WTC11 (cell line): ENCODE results near the gene ROR2. TPM values are rescaled to one million over a fixed set of nuclear protein-coding genes. Genes with fewer than 3 reads are reported as not detected.

Experiments used
- ATAC-seq: fragments of 200-7000 bp; cut with Tn5 transposase; 2 replicates; pipeline ENCODE4 v1.10.0; 2021; ENCODE audit warnings: mild to moderate bottlenecking, moderate library complexity
- CTCF ChIA-PET: fragments of 300-600 bp; sonication (Branson Sonifier 250); formaldehyde crosslinking; loops from one replicate; lab custom pipeline; 2021; ENCODE audit warnings: antibody characterized with exemption; lab: Charles Lee
- POLR2A ChIA-PET: fragments of 350-600 bp; sonication (Branson Sonifier 250); formaldehyde crosslinking; loops from one replicate; lab custom pipeline; 2021; ENCODE audit warnings: antibody characterized with exemption; lab: Charles Lee
- DNase-seq: peaks from one replicate; pipeline ENCODE4 v3.0.0; 2021; ENCODE audit warnings: low spot score
- H3K27ac Mint-ChIP-seq: 2 replicates; pipeline ENCODE4 v1.8.0; 2021; ENCODE audit warnings: mixed read lengths
- H3K27me3 Mint-ChIP-seq: 2 replicates; pipeline ENCODE4 v1.8.0; 2021; ENCODE audit warnings: low read depth, mild to moderate bottlenecking, moderate library complexity, mixed read lengths
- H3K36me3 Mint-ChIP-seq: 2 replicates; pipeline ENCODE4 v1.8.0; 2021; ENCODE audit warnings: mixed read lengths
- H3K4me1 Mint-ChIP-seq: 2 replicates; pipeline ENCODE4 v1.8.0; 2022; ENCODE audit warnings: mixed read lengths
- H3K4me3 Mint-ChIP-seq: 2 replicates; pipeline ENCODE4 v1.8.0; 2021; ENCODE audit warnings: mild to moderate bottlenecking, moderate library complexity, mixed read lengths
- H3K9me3 Mint-ChIP-seq: 2 replicates; pipeline ENCODE4 v1.8.0; 2021; ENCODE audit warnings: mixed read lengths
- CREM ChIP-seq: sonication (generic); formaldehyde crosslinking; IDR thresholded peaks from 2 replicates; pipeline ENCODE4 v1.8.1; 2022; ENCODE audit warnings: mild to moderate bottlenecking, missing genetic modification reagents, moderate library complexity
- GABPB1 ChIP-seq: sonication (generic); formaldehyde crosslinking; IDR thresholded peaks from 2 replicates; pipeline ENCODE4 v1.8.1; 2023; ENCODE audit warnings: mild to moderate bottlenecking, missing genetic modification reagents
- GTF2I ChIP-seq: fragments of 250-450 bp; sonication (Bioruptor Pico); conservative IDR thresholded peaks from 2 replicates; pipeline ENCODE4 v1.4.0; 2021; ENCODE audit warnings: mild to moderate bottlenecking
- JUN ChIP-seq: sonication (generic); formaldehyde crosslinking; IDR thresholded peaks from 2 replicates; pipeline ENCODE4 v1.8.0; 2023; ENCODE audit warnings: mild to moderate bottlenecking, missing genetic modification reagents
- MXD4 ChIP-seq: fragments of 250-450 bp; sonication (Bioruptor Pico); IDR thresholded peaks from 2 replicates; pipeline ENCODE4 v1.8.0; 2021; ENCODE audit warnings: mild to moderate bottlenecking, moderate library complexity, borderline replicate concordance
- NFE2L1 ChIP-seq: sonication (generic); formaldehyde crosslinking; IDR thresholded peaks from 2 replicates; pipeline ENCODE4 v1.8.1; 2023; ENCODE audit warnings: missing genetic modification reagents
- NFYB ChIP-seq: sonication (generic); formaldehyde crosslinking; conservative IDR thresholded peaks from 2 replicates; pipeline ENCODE4 v1.8.0; 2022; ENCODE audit warnings: low read depth, missing genetic modification reagents
- SMAD3 ChIP-seq: sonication (generic); formaldehyde crosslinking; IDR thresholded peaks from 2 replicates; pipeline ENCODE4 v1.8.0; 2022; ENCODE audit warnings: missing genetic modification reagents, mild to moderate bottlenecking, borderline replicate concordance
- ZNF121 ChIP-seq: sonication (generic); formaldehyde crosslinking; IDR thresholded peaks from 2 replicates; pipeline ENCODE4 v1.8.0; 2023; ENCODE audit warnings: missing genetic modification reagents
- ZNF219 ChIP-seq: sonication (generic); formaldehyde crosslinking; IDR thresholded peaks from 2 replicates; pipeline ENCODE4 v1.8.0; 2023; ENCODE audit warnings: missing genetic modification reagents, mild to moderate bottlenecking, borderline replicate concordance
- ZNF317 ChIP-seq: sonication (generic); formaldehyde crosslinking; IDR thresholded peaks from 2 replicates; pipeline ENCODE4 v1.8.1; 2023; ENCODE audit warnings: low read depth, mild to moderate bottlenecking, moderate library complexity, missing genetic modification reagents, borderline replicate concordance
- total RNA-seq: library from RNA; stranded (reverse); gene quantifications from 3 replicates; pipeline ENCODE4 v1.2.3, GENCODE V29; 2021
- TF ChIP-seq, protein P1 (sequence below): sonication (generic); formaldehyde crosslinking; IDR thresholded peaks from 2 replicates; pipeline ENCODE4 v1.8.1; 2022; ENCODE audit warnings: low read depth, missing genetic modification reagents, borderline replicate concordance
- TF ChIP-seq, protein P2 (sequence below): fragments of 250-450 bp; sonication (Bioruptor Pico); IDR thresholded peaks from 2 replicates; pipeline ENCODE4 v1.9.0; 2021; ENCODE audit warnings: mild to moderate bottlenecking
- TF ChIP-seq, protein P3 (sequence below): sonication (generic); formaldehyde crosslinking; IDR thresholded peaks from 2 replicates; pipeline ENCODE4 v1.8.1; 2022; ENCODE audit warnings: mild to moderate bottlenecking, missing genetic modification reagents, moderate library complexity, borderline replicate concordance
- TF ChIP-seq, protein P4 (sequence below): sonication (generic); formaldehyde crosslinking; IDR thresholded peaks from 2 replicates; pipeline ENCODE4 v1.8.1; 2022; ENCODE audit warnings: mild to moderate bottlenecking, moderate library complexity, missing genetic modification reagents
- TF ChIP-seq, protein P5 (sequence below): sonication (generic); formaldehyde crosslinking; IDR thresholded peaks from 2 replicates; pipeline ENCODE4 v1.8.1; 2022; ENCODE audit warnings: low read depth, mild to moderate bottlenecking, moderate library complexity, missing genetic modification reagents, borderline replicate concordance

Gene ROR2
- total RNA-seq, 1 experiment from 2014 or later: 19.8 TPM

DNA sequence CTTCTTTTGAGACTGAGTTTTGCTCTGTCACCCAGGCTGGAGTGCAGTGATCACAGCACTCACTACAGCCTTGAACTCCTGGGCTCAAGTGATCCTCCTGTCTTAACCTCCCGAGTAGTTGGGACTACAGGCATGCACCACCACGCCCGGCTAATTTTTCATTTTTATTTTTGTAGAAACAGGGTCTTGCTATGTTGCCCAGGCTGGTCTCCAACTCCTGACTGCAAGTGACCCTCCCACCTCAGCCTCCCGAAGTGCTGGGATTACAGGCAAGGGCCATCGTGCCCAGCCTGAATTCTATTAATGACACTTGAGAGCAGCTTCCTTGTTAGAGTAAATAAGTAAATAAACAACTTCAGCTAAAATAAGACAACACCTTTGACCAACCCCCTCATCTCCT, 12.3 kb downstream of the ROR2 start:
- POLR2A ChIA-PET: no interaction called here
- CTCF ChIA-PET: interaction anchor here (1.0 to 2.1 kb wide), 3 partner anchors 10 to 179 kb away, joined by 3 to 16 read pairs (median 4); partner anchors contain the start of gene ROR2
- peaks cover 41% of the 10 kb centered on the region for H3K4me1 Mint-ChIP-seq

DNA sequence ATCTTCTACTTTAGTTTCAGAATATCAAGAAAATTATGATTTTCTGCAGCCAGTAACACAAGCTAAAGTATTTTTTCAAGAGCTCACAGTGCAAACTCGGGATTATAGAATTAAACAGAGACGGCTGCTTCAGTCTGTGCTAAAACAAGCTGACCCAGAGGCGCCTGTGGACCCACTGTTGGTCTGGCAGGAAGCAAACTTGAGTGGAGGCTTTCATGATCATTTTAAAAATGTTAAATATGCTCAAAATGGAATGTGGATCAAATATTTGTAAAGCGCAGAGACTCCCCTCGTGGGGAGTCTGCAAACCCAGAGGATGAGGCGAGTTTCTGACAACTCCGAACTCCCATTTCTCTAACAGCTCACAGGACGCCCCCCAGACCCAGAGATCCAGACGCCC, 13.0 kb downstream of the ROR2 start:
- Mint-ChIP-seq H3K4me3 (no peak overlapping the region), H3K4me1 (peaks cover 36% of the 10 kb centered on the region), H3K9me3 (peaks cover 7% of the 10 kb centered on the region), H3K27me3 (no peaks in the 10 kb centered on the region), H3K27ac (no peak overlapping the region), H3K36me3 (peaks cover 4% of the 10 kb centered on the region)
- DNase-seq: no peak
- TF ChIP-seq CREM: no peak
- no peak for TF ChIP-seq ZNF317
- no peak for TF ChIP-seq GTF2I (CRISPR knock-in tag)
- TF ChIP-seq MXD4: no peak
- no peak for ATAC-seq
- ChIA-PET CTCF (interaction anchor here (1.1 to 2.8 kb wide), 4 partner anchors 13 to 179 kb away, joined by 3 to 16 read pairs (median 6); partner anchors contain the start of gene ROR2), POLR2A (no interaction called here)

More for the DNA sequence above, 12.3 kb downstream of the ROR2 start:
- no peak for ATAC-seq
- TF ChIP-seq NFE2L1 (no peak), ZNF121 (CRISPR knock-in tag) (peak; percentile 40; the same call in 1 of the 2 replicates)
- TF ChIP-seq, all 79 proteins: peak for 1
- Mint-ChIP-seq H3K27ac (no peak overlapping the region), H3K27me3 (no peaks in the 10 kb centered on the region), H3K4me3 (no peak overlapping the region), H3K36me3 (no peaks in the 10 kb centered on the region), H3K9me3 (peaks cover 10% of the 10 kb centered on the region)
- no peak for DNase-seq

DNA sequence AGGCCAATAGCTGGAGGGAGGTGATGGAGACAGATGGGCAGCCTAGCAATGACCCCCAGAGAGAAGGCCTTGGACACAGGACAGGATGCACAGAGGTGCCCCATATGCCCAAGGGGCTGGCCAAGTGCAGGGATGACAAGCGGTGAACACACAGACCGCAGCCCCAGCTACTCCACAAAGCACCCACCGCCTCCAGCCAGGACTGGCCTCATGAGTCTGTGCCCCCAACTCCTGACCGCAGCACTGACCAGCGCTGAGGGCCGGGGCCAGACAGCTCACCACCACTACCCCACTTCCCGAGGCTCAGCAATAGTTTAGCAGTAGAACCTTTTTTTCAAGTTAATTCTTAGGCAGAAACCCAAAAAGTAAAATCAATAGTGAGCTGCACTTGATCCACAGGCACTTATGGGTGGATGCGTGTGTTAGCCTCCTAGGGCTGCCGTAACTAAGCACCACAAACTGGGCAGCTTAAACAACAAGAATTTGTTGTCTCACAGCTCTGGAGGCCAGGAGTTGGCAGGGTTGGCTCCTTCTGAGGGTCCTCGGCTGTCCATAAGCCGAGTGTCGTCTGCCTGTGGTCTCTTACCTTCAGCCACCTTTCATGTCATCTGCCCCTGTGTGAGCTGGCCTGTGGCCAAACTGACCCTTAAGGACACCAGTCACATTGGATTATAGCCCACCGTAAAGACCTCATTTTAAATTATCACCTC, 14.1 kb downstream of the ROR2 start:
- ATAC-seq (no peak), DNase-seq (no peak)
- Mint-ChIP-seq H3K27ac (peak overlapping the region; percentile 65), H3K36me3 (peaks cover 15% of the 10 kb centered on the region), H3K27me3 (peaks cover 3% of the 10 kb centered on the region; the same call in 1 of the 2 replicates), H3K9me3 (peaks cover 15% of the 10 kb centered on the region), H3K4me1 (peaks cover 35% of the 10 kb centered on the region), H3K4me3 (no peak overlapping the region)
- no peak for TF ChIP-seq ZNF219
- TF ChIP-seq, protein P1, sequence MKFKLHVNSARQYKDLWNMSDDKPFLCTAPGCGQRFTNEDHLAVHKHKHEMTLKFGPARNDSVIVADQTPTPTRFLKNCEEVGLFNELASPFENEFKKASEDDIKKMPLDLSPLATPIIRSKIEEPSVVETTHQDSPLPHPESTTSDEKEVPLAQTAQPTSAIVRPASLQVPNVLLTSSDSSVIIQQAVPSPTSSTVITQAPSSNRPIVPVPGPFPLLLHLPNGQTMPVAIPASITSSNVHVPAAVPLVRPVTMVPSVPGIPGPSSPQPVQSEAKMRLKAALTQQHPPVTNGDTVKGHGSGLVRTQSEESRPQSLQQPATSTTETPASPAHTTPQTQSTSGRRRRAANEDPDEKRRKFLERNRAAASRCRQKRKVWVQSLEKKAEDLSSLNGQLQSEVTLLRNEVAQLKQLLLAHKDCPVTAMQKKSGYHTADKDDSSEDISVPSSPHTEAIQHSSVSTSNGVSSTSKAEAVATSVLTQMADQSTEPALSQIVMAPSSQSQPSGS: no peak
- TF ChIP-seq, protein P2, sequence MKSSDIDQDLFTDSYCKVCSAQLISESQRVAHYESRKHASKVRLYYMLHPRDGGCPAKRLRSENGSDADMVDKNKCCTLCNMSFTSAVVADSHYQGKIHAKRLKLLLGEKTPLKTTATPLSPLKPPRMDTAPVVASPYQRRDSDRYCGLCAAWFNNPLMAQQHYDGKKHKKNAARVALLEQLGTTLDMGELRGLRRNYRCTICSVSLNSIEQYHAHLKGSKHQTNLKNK (CRISPR knock-in tag): no peak
- TF ChIP-seq, protein P3, sequence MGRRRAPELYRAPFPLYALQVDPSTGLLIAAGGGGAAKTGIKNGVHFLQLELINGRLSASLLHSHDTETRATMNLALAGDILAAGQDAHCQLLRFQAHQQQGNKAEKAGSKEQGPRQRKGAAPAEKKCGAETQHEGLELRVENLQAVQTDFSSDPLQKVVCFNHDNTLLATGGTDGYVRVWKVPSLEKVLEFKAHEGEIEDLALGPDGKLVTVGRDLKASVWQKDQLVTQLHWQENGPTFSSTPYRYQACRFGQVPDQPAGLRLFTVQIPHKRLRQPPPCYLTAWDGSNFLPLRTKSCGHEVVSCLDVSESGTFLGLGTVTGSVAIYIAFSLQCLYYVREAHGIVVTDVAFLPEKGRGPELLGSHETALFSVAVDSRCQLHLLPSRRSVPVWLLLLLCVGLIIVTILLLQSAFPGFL (CRISPR knock-in tag): no peak
- TF ChIP-seq, protein P4, sequence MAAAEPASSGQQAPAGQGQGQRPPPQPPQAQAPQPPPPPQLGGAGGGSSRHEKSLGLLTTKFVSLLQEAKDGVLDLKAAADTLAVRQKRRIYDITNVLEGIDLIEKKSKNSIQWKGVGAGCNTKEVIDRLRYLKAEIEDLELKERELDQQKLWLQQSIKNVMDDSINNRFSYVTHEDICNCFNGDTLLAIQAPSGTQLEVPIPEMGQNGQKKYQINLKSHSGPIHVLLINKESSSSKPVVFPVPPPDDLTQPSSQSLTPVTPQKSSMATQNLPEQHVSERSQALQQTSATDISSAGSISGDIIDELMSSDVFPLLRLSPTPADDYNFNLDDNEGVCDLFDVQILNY: no peak
- TF ChIP-seq GABPB1 (CRISPR knock-in tag): no peak
- TF ChIP-seq NFYB: no peak
- TF ChIP-seq, protein P5, sequence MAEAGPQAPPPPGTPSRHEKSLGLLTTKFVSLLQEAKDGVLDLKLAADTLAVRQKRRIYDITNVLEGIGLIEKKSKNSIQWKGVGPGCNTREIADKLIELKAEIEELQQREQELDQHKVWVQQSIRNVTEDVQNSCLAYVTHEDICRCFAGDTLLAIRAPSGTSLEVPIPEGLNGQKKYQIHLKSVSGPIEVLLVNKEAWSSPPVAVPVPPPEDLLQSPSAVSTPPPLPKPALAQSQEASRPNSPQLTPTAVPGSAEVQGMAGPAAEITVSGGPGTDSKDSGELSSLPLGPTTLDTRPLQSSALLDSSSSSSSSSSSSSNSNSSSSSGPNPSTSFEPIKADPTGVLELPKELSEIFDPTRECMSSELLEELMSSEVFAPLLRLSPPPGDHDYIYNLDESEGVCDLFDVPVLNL (CRISPR knock-in tag): no peak
- no peak for TF ChIP-seq SMAD3 (CRISPR knock-in tag)
- TF ChIP-seq JUN: no peak
- POLR2A ChIA-PET: no interaction called here
- CTCF ChIA-PET: interaction anchor here (0.8 to 2.8 kb wide), 5 partner anchors 12 to 178 kb away, joined by 3 to 12 read pairs (median 4); partner anchors contain the start of gene ROR2
